MM.1S (cell line): ENCODE measurements around the gene NOL9.

Source experiments
- CTCF ChIP-seq: fragments of 300-600 bp; sonication (generic); IDR thresholded peaks from 2 replicates; pipeline ENCODE4 v1.5.1; 2016; ENCODE audit warnings: antibody characterized with exemption, low read length, mixed read lengths
- EZH2 ChIP-seq: fragments of 300-600 bp; sonication (generic); optimal IDR thresholded peaks from 2 replicates; pipeline ENCODE3; 2017; ENCODE audit warnings: low read depth, mild to moderate bottlenecking, antibody characterized with exemption, low read length, mixed read lengths
- EZH2phosphoT487 ChIP-seq: fragments of 300-600 bp; sonication (generic); IDR thresholded peaks from 2 replicates; pipeline ENCODE4 v1.6.1; 2018; ENCODE audit warnings: antibody characterized with exemption, low read length

- TF ChIP-seq CTCF (no peak), EZH2 (no peak), EZH2phosphoT487 (no peak)
Observed at GRCh38 chr1:6477039-6477820, 77.1 kb downstream of the NOL9 start.
